Measurements from ENCODE around the gene TENM4. TPM values are rescaled to one million over a fixed set of nuclear protein-coding genes. Genes with fewer than 3 reads are reported as not detected.
A peak's percentile ranks its signal among the peaks of the same experiment; 100 is the strongest.

Gene TENM4
- polyA plus RNA-seq, 3 donors: 0.31 to 1.7 TPM; not detected in 1

GRCh38 chr11:78806214-78807004 lies 634.4 kb downstream of the TENM4 start:
- H3K4me3 Mint-ChIP-seq: no peak overlapping the region
- Histone ChIP-seq H3K4me3 (replicated peaks in 1 of 3; ENCODE audit: low read depth in 2 of 3, low read length in 3 of 3) (no peak overlapping the region), H3K27ac (ENCODE audit: low read depth in 1 of 2, low read length in 2 of 2) (peak overlapping the region; percentile 67 to 72), H3K9ac (ENCODE audit: insufficient read depth, low read length, poor library complexity, severe bottlenecking) (no peak overlapping the region), H3K27me3 (ENCODE audit: control insufficient read depth in 2 of 2, insufficient read depth in 2 of 2, low read length in 2 of 2) (no peaks in the 10 kb centered on the region), H3K36me3 (replicated peaks in 1 of 2; ENCODE audit: control insufficient read depth in 1 of 2, insufficient read depth in 2 of 2, low read length in 2 of 2) (no peaks in the 10 kb centered on the region), H3K79me2 (ENCODE audit: insufficient read depth, low read length) (no peaks in the 10 kb centered on the region), H3K4me1 (ENCODE audit: control insufficient read depth in 1 of 2, insufficient read depth in 2 of 2, low read length in 2 of 2) (peaks cover 24 to 40% of the 10 kb centered on the region in 2 donors), H3K9me3 (replicated peaks in 1 of 2; ENCODE audit: control insufficient read depth in 1 of 2, insufficient read depth in 1 of 2, low read length in 2 of 2) (no peaks in the 10 kb centered on the region), H2AFZ (ENCODE audit: insufficient read depth, low read depth, low read length, poor library complexity, severe bottlenecking) (no peak overlapping the region), H4K20me1 (ENCODE audit: insufficient read depth, low read length) (no peaks in the 10 kb centered on the region), H3K4me2 (replicated peaks; ENCODE audit: extremely low read depth, low read length, poor library complexity, severe bottlenecking) (no peak overlapping the region)
- H3K36me3 Mint-ChIP-seq: no peaks in the 10 kb centered on the region
- H3K9me3 Mint-ChIP-seq: peaks cover 0 to 3% (median 0%) of the 10 kb centered on the region in 7 donors
- H3K4me1 Mint-ChIP-seq: peaks cover 19% of the 10 kb centered on the region
- no peak for TF ChIP-seq CTCF (IDR thresholded peaks at IDR 0.05)
- peak; percentile 70 to 94 (median 72) for DNase-seq
- H3K27me3 Mint-ChIP-seq (ENCODE audit: low read depth in 3 of 3): peaks cover 0 to 5% (median 5%) of the 10 kb centered on the region in 3 donors
- no CpG with 5 or more reads among the region's 2 CpGs for WGBS (ENCODE audit: insufficient coverage)
- intact Hi-C loops (cut with micrococcal nuclease): no loop called here
- H3K27ac Mint-ChIP-seq: peak overlapping the region in 6 of 7 donors; percentile 26 to 93 (median 86)

- no peak for TF ChIP-seq CTCF (IDR thresholded peaks at IDR 0.05)
- H3K79me2 ChIP-seq (ENCODE audit: insufficient read depth, low read length): no peaks in the 10 kb centered on the region
- peaks cover 0 to 5% (median 3%) of the 10 kb centered on the region in 3 donors for H3K27me3 Mint-ChIP-seq (ENCODE audit: low read depth in 3 of 3)
- peak in 1 of 3 donors; percentile 64 for DNase-seq
- no peaks in the 10 kb centered on the region for H3K9me3 ChIP-seq (replicated peaks in 1 of 2; ENCODE audit: control insufficient read depth in 1 of 2, insufficient read depth in 1 of 2, low read length in 2 of 2)
- intact Hi-C loops (cut with micrococcal nuclease): no loop called here
- H3K36me3 ChIP-seq (replicated peaks in 1 of 2; ENCODE audit: control insufficient read depth in 1 of 2, insufficient read depth in 2 of 2, low read length in 2 of 2): no peaks in the 10 kb centered on the region
- H3K4me1 Mint-ChIP-seq: peaks cover 25% of the 10 kb centered on the region
- no peaks in the 10 kb centered on the region for H3K27me3 ChIP-seq (ENCODE audit: control insufficient read depth in 2 of 2, insufficient read depth in 2 of 2, low read length in 2 of 2)
- peak overlapping the region in 2 of 7 donors; percentile 89 to 93 for H3K27ac Mint-ChIP-seq
- no peaks in the 10 kb centered on the region for H3K36me3 Mint-ChIP-seq
- peaks cover 0 to 3% (median 0%) of the 10 kb centered on the region in 7 donors for H3K9me3 Mint-ChIP-seq
- no peak overlapping the region for H3K4me3 ChIP-seq (replicated peaks in 1 of 3; ENCODE audit: low read depth in 2 of 3, low read length in 3 of 3)
- WGBS (ENCODE audit: insufficient coverage): 100% methylated on average over 3 of the region's 9 CpGs
- peaks cover 28 to 54% of the 10 kb centered on the region in 2 donors for H3K4me1 ChIP-seq (ENCODE audit: control insufficient read depth in 1 of 2, insufficient read depth in 2 of 2, low read length in 2 of 2)
- no peak overlapping the region for H3K27ac ChIP-seq (ENCODE audit: low read depth in 1 of 2, low read length in 2 of 2)
- H3K4me3 Mint-ChIP-seq: no peak overlapping the region
- no peak overlapping the region for H3K9ac ChIP-seq (ENCODE audit: insufficient read depth, low read length, poor library complexity, severe bottlenecking)
- no peaks in the 10 kb centered on the region for H4K20me1 ChIP-seq (ENCODE audit: insufficient read depth, low read length)
- no peak overlapping the region for H3K4me2 ChIP-seq (replicated peaks; ENCODE audit: extremely low read depth, low read length, poor library complexity, severe bottlenecking)
- no peak overlapping the region for H2AFZ ChIP-seq (ENCODE audit: insufficient read depth, low read depth, low read length, poor library complexity, severe bottlenecking)
These were observed 635.8 kb downstream of the TENM4 start for GRCh38 chr11:78804991-78805390.

Data from CD14-positive monocyte (primary cell).